MCF 10A (cell line): ENCODE measurements around the gene B9D2. TPM values are rescaled to one million over a fixed set of nuclear protein-coding genes. Genes with fewer than 3 reads are reported as not detected.

Source experiments
- BruUV-seq: library from RNA; stranded (reverse); fragments of 400-500 nt; replicated peaks from 2 replicates; lab custom pipeline; 2021; lab: Mats Ljungman, UMichigan
- CTCF ChIA-PET: fragments of 300-600 bp; sonication (Branson Sonifier 250); formaldehyde crosslinking; extraction: SDS; loops from one replicate; lab custom pipeline; 2021; ENCODE audit warnings: antibody characterized with exemption, inconsistent platforms; lab: Yijun Ruan, JAX
- POLR2A ChIA-PET: fragments of 300-600, 350-650 bp; sonication (Branson Sonifier 250); formaldehyde crosslinking; extraction: SDS; loops from one replicate; lab custom pipeline; 2020; ENCODE audit warnings: antibody characterized with exemption, inconsistent platforms; lab: Yijun Ruan, JAX
- DNase-seq: peaks from one replicate; pipeline ENCODE4 v3.0.0-alpha.2; 2018; ENCODE audit not compliant: unreplicated experiment
- H3K27ac Mint-ChIP-seq: one replicate; pipeline ENCODE4 v1.8.0; 2022; ENCODE audit warnings: mild to moderate bottlenecking, low read depth, mixed read lengths; ENCODE audit not compliant: unreplicated experiment
- H3K27me3 Mint-ChIP-seq: one replicate; pipeline ENCODE4 v1.8.0; 2022; ENCODE audit warnings: mixed read lengths; ENCODE audit not compliant: insufficient read depth, unreplicated experiment
- H3K36me3 Mint-ChIP-seq: one replicate; pipeline ENCODE4 v1.8.0; 2022; ENCODE audit warnings: mild to moderate bottlenecking, moderate library complexity, mixed read lengths; ENCODE audit not compliant: insufficient read depth, unreplicated experiment
- H3K4me1 Mint-ChIP-seq: one replicate; pipeline ENCODE4 v1.8.0; 2022; ENCODE audit warnings: mixed read lengths; ENCODE audit not compliant: insufficient read depth, unreplicated experiment
- H3K4me3 Mint-ChIP-seq: one replicate; pipeline ENCODE4 v1.8.0; 2022; ENCODE audit warnings: mild to moderate bottlenecking, moderate library complexity, mixed read lengths; ENCODE audit not compliant: unreplicated experiment
- H3K9me3 Mint-ChIP-seq: one replicate; pipeline ENCODE4 v1.8.0; 2022; ENCODE audit warnings: mixed read lengths; ENCODE audit not compliant: unreplicated experiment
- intact Hi-C: fragments of 100-400 bp; cut with micrococcal nuclease; formaldehyde crosslinking; loops from 2 replicates; pipeline ENCODE4 v1.14.1; 2022
- total RNA-seq: library from RNA; stranded (reverse); gene quantifications from 2 replicates; pipeline ENCODE4 v1.2.3, GENCODE V29; 2022
- TF ChIP-seq, protein P1 (sequence below): fragments of 200-600 bp; IDR thresholded peaks from one replicate; pipeline ENCODE4 v1.8.0; 2022; ENCODE audit warnings: antibody characterized with exemption, mild to moderate bottlenecking; ENCODE audit not compliant: unreplicated experiment

B9D2 gene
- total RNA-seq, 1 experiment from 2014 or later = 5.7 TPM

DNA sequence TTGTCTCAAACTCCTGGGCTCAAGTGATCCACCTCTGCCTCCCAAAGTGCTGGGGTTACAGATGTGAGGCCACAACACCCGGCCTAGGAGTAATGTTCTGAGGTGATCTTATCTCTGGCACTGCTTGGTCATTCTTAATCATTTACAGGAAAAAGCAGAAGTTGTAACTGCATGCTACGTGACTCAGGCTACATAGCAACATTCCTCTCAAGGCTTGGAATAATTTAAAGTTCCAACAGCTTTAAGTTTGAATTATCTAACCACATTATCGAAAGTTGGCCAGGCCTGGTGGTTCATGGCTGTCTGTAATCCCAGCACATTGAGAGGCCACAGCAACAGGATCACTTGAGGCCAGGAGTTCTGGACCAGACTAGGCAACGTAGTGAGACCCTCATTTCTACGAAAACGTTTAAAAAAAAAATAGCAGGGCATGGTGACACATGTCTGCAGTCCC is 3.9 kb upstream of the B9D2 start:
- H3K27me3 Mint-ChIP-seq = no peaks in the 10 kb centered on the region
- peak overlapping the region; percentile 83 for H3K27ac Mint-ChIP-seq
- peaks cover 27% of the 10 kb centered on the region for H3K4me1 Mint-ChIP-seq
- peaks cover 7% of the 10 kb centered on the region for H3K36me3 Mint-ChIP-seq
- POLR2A ChIA-PET = interaction anchor here (0.6 to 1.2 kb wide), 10 partner anchors 11 to 651 kb away, joined by 3 to 5 read pairs (median 3); partner anchors contain the start of genes AXL, BCKDHA, COQ8B and HNRNPUL1
- no TSS peak for BruUV-seq
- no peaks in the 10 kb centered on the region for H3K9me3 Mint-ChIP-seq
- CTCF ChIA-PET = interaction anchor here (0.6 to 1.9 kb wide), 3 partner anchors 13 to 945 kb away, joined by 3 to 4 read pairs (median 3); no protein-coding TSS in a partner anchor
- TF ChIP-seq, protein P1, sequence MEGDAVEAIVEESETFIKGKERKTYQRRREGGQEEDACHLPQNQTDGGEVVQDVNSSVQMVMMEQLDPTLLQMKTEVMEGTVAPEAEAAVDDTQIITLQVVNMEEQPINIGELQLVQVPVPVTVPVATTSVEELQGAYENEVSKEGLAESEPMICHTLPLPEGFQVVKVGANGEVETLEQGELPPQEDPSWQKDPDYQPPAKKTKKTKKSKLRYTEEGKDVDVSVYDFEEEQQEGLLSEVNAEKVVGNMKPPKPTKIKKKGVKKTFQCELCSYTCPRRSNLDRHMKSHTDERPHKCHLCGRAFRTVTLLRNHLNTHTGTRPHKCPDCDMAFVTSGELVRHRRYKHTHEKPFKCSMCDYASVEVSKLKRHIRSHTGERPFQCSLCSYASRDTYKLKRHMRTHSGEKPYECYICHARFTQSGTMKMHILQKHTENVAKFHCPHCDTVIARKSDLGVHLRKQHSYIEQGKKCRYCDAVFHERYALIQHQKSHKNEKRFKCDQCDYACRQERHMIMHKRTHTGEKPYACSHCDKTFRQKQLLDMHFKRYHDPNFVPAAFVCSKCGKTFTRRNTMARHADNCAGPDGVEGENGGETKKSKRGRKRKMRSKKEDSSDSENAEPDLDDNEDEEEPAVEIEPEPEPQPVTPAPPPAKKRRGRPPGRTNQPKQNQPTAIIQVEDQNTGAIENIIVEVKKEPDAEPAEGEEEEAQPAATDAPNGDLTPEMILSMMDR = no peak
- intact Hi-C loops = no loop called here
- H3K4me3 Mint-ChIP-seq = no peak overlapping the region
- DNase-seq = peak; percentile 46

GRCh38 chr19:41366089-41366488 is 2.1 kb upstream of the B9D2 start:
- H3K36me3 Mint-ChIP-seq = peaks cover 6% of the 10 kb centered on the region
- DNase-seq = no peak
- H3K4me3 Mint-ChIP-seq = peak overlapping the region; percentile 46
- no peaks in the 10 kb centered on the region for H3K9me3 Mint-ChIP-seq
- BruUV-seq = no TSS peak
- no peaks in the 10 kb centered on the region for H3K27me3 Mint-ChIP-seq
- TF ChIP-seq, protein P1 = peak; percentile 9
- peaks cover 22% of the 10 kb centered on the region for H3K4me1 Mint-ChIP-seq
- POLR2A ChIA-PET = no interaction called here
- intact Hi-C loops = no loop called here
- CTCF ChIA-PET = interaction anchor here (0.5 to 4.2 kb wide), 6 partner anchors 12 to 117 kb away, joined by 3 to 34 read pairs (median 4); partner anchors contain the start of gene TGFB1
- peak overlapping the region; percentile 83 for H3K27ac Mint-ChIP-seq

GRCh38 chr19:41364524-41365391 is 809 bp upstream of the B9D2 start:
- Mint-ChIP-seq H3K36me3 (peaks cover 6% of the 10 kb centered on the region), H3K4me3 (peak overlapping the region; percentile 98), H3K27ac (peak overlapping the region; percentile 100), H3K27me3 (no peaks in the 10 kb centered on the region), H3K9me3 (no peaks in the 10 kb centered on the region), H3K4me1 (peaks cover 21% of the 10 kb centered on the region)
- DNase-seq = no peak
- POLR2A ChIA-PET = interaction anchor here (0.5 to 3.4 kb wide), 22 partner anchors 11 to 943 kb away, joined by 3 to 41 read pairs (median 5); partner anchors contain the start of genes BCKDHA, CCDC97, DMAC2 and HNRNPUL1
- TF ChIP-seq, protein P1 = no peak
- BruUV-seq = no TSS peak
- CTCF ChIA-PET = interaction anchor here (1.4 to 4.2 kb wide), 4 partner anchors 8 to 102 kb away, joined by 5 to 34 read pairs (median 6); partner anchors contain the start of gene TGFB1
- intact Hi-C loops = loop anchor here (1.0 kb wide), 1 partner anchor 33 kb away; the partner anchor contains the start of genes BCKDHA and EXOSC5

DNA sequence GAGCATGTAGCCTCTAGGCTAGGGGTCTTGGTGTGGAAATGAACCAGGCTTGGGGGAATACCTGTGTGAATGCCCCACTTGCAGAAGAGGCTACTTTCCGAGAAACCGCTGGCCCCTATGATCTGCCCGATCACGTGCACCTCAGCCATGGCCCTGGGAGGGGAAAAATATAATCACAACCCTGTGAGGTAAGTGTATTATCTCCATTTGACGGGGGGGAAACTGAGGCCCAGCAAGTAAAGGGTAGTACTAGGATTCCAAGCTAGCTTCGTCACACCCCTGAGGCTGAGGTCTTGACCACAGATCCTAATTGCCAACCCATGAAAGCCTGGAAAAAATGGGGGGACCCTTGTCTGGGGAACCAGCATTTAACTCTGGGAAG is 587 bp downstream of the B9D2 start:
- BruUV-seq = no TSS peak
- Mint-ChIP-seq H3K4me3 (peak overlapping the region; percentile 98), H3K9me3 (no peaks in the 10 kb centered on the region), H3K36me3 (peaks cover 6% of the 10 kb centered on the region), H3K4me1 (peaks cover 21% of the 10 kb centered on the region), H3K27me3 (no peaks in the 10 kb centered on the region), H3K27ac (peak overlapping the region; percentile 100)
- DNase-seq = no peak
- TF ChIP-seq, protein P1 = no peak
- intact Hi-C loops = no loop called here
- ChIA-PET CTCF (interaction anchor here (0.6 to 4.2 kb wide), 8 partner anchors 10 to 852 kb away, joined by 3 to 34 read pairs (median 4); partner anchors contain the start of gene TGFB1), POLR2A (interaction anchor here (0.6 to 3.4 kb wide), 22 partner anchors 9 to 939 kb away, joined by 3 to 41 read pairs (median 5); partner anchors contain the start of genes BCKDHA, CCDC97, DMAC2 and EXOSC5)
